Tibial artery (tissue), 4 donors: ENCODE data around the gene BRDT.

Source experiments
- DNase-seq, 2 donors: peaks; one replicate each; pipeline ENCODE4 v3.0.0-alpha.2; 2019
- H3K27ac ChIP-seq, 2 donors: fragments of 200-600 bp; sonication (generic) in 1 of 2; 1 replicate in 1 of 2; 2 replicates in 1 of 2; pipeline ENCODE4 v1.5.1; 2018 to 2019; ENCODE audit warnings: mild to moderate bottlenecking in 1 of 2
- H3K27me3 ChIP-seq, 2 donors: fragments of 200-600 bp; sonication (generic) in 1 of 2; one replicate each; pipeline versions ENCODE4 v1.5.1 to v1.6.0; 2016 to 2019
- H3K36me3 ChIP-seq, 3 donors: fragments of 200-600 bp; sonication (generic) in 2 of 3; one replicate each; pipeline ENCODE4 v1.5.1; 2016 to 2019; ENCODE audit warnings: mild to moderate bottlenecking in 2 of 3
- H3K4me1 ChIP-seq, 4 donors: fragments of 200-600 bp; sonication (generic) in 2 of 4; 1 replicate in 3 of 4; 2 replicates in 1 of 4; pipeline ENCODE4 v1.5.1; 2016 to 2019
- H3K4me3 ChIP-seq, 2 donors: fragments of 200-600 bp; sonication (generic) in 1 of 2; 1 replicate in 1 of 2; 2 replicates in 1 of 2; pipeline ENCODE4 v1.5.1; 2018 to 2019; ENCODE audit warnings: mild to moderate bottlenecking in 2 of 2
- H3K9me3 ChIP-seq, 3 donors: fragments of 200-600 bp; sonication (generic) in 1 of 3; one replicate each; pipeline ENCODE4 v1.5.1; 2016 to 2019
- CTCF ChIP-seq, 2 experiments: fragments of 200-600 bp in 1 of 2; fragments of 450-650 bp in 1 of 2; IDR thresholded peaks; one replicate each; pipeline ENCODE4 v1.5.1; 2017 to 2019; ENCODE audit warnings: antibody characterized with exemption in 2 of 2, mild to moderate bottlenecking in 1 of 2, moderate library complexity in 1 of 2
- intact Hi-C: fragments of 100-400 bp; cut with DNase I; formaldehyde crosslinking; loops from one replicate; pipeline ENCODE4 v1.15.0; 2023; ENCODE audit warnings: low total_unique reads

Gene BRDT

GRCh38 chr1:92043621-92044020 is 94.4 kb downstream of the BRDT start:
- intact Hi-C loops: loop anchor here (2.0 kb wide), 1 partner anchor 45 kb away; no protein-coding TSS in a partner anchor
- no peaks in the 10 kb centered on the region for H3K4me1 ChIP-seq
- no peak overlapping the region for H3K27ac ChIP-seq
- H3K9me3 ChIP-seq: no peaks in the 10 kb centered on the region
- no peaks in the 10 kb centered on the region for H3K36me3 ChIP-seq
- TF ChIP-seq CTCF (IDR thresholded peaks at IDR 0.05): no peak
- no peak for DNase-seq
- no peaks in the 10 kb centered on the region for H3K27me3 ChIP-seq
- H3K4me3 ChIP-seq: no peak overlapping the region

- intact Hi-C loops: loop anchor here (2.0 kb wide), 1 partner anchor 47 kb away; no protein-coding TSS in a partner anchor
Observed at GRCh38 chr1:92045766-92046495, 96.7 kb downstream of the BRDT start.

GRCh38 chr1:92051948-92052347 is 102.7 kb downstream of the BRDT start:
- Histone ChIP-seq H3K27me3 (no peaks in the 10 kb centered on the region), H3K9me3 (no peaks in the 10 kb centered on the region), H3K36me3 (no peaks in the 10 kb centered on the region), H3K4me1 (no peaks in the 10 kb centered on the region), H3K27ac (no peak overlapping the region), H3K4me3 (no peak overlapping the region)
- DNase-seq: no peak
- intact Hi-C loops: no loop called here
- no peak for TF ChIP-seq CTCF (IDR thresholded peaks at IDR 0.05)

More at GRCh38 chr1:92045766-92046495, 96.7 kb downstream of the BRDT start:
- H3K27me3 ChIP-seq: no peaks in the 10 kb centered on the region
- H3K27ac ChIP-seq: no peak overlapping the region
- DNase-seq: no peak
- no peak overlapping the region for H3K4me3 ChIP-seq
- no peaks in the 10 kb centered on the region for H3K4me1 ChIP-seq
- TF ChIP-seq CTCF (IDR thresholded peaks at IDR 0.05): no peak
- H3K9me3 ChIP-seq: no peaks in the 10 kb centered on the region
- H3K36me3 ChIP-seq: no peaks in the 10 kb centered on the region
